HEK293 (cell line): ENCODE results near the gene PCBP3.

Source experiments
- CTCF ChIA-PET: fragments of 350-600 bp; formaldehyde crosslinking; extraction: SDS; loops from one replicate; lab custom pipeline; 2021; ENCODE audit warnings: antibody characterized with exemption; lab: Yijun Ruan, JAX
- POLR2A ChIA-PET: fragments of 300-600 bp; formaldehyde crosslinking; extraction: SDS; loops from one replicate; lab custom pipeline; 2020; ENCODE audit warnings: antibody characterized with exemption, inconsistent platforms; lab: Yijun Ruan, JAX
- H3K27ac ChIP-seq: fragments of 200-500 bp; sonication (Bioruptor generic); 2 replicates; pipeline ENCODE4 v1.5.1; 2014; ENCODE audit warnings: low read depth, low read length, control low read depth, inconsistent platforms; ENCODE audit errors: extremely low read depth
- H3K36me3 ChIP-seq, 2 experiments: fragments of 200-500 bp in 1 of 2; sonication (Bioruptor generic) in 1 of 2; 1 replicate in 1 of 2; 2 replicates in 1 of 2; pipeline ENCODE4 v1.5.1; 2014 to 2017; ENCODE audit warnings: inconsistent platforms in 2 of 2, low read length in 2 of 2; ENCODE audit not compliant: control insufficient read depth in 2 of 2, insufficient read depth in 1 of 2
- H3K4me1 ChIP-seq: fragments of 200-500 bp; sonication (Bioruptor generic); 2 replicates; pipeline ENCODE4 v1.5.1; 2014; ENCODE audit warnings: mild to moderate bottlenecking, low read length, inconsistent platforms; ENCODE audit not compliant: control insufficient read depth, insufficient read depth
- H3K4me3 ChIP-seq: 2 replicates; pipeline ENCODE4 v1.5.1; 2011; ENCODE audit warnings: low read depth, mild to moderate bottlenecking, control low read depth, low read length, moderate library complexity
- H3K9me3 ChIP-seq: fragments of 200-500 bp; sonication (Bioruptor generic); 2 replicates; pipeline ENCODE4 v1.5.1; 2014; ENCODE audit warnings: low read depth, low read length, inconsistent platforms; ENCODE audit not compliant: control insufficient read depth, insufficient read depth
- CTCF ChIP-seq: fragments of 450-650 bp; formaldehyde crosslinking; IDR thresholded peaks from 2 replicates; pipeline ENCODE4 v1.5.1; 2016; ENCODE audit warnings: missing biosample characterization, missing genetic modification characterization
- GLIS1 ChIP-seq: fragments of 450-650 bp; formaldehyde crosslinking; IDR thresholded peaks from 2 replicates; pipeline ENCODE4 v1.5.1; 2016; ENCODE audit warnings: missing biosample characterization, missing genetic modification characterization
- GLIS2 ChIP-seq: fragments of 450-650 bp; formaldehyde crosslinking; IDR thresholded peaks from 2 replicates; pipeline ENCODE4 v1.5.1; 2016; ENCODE audit warnings: missing biosample characterization, missing genetic modification characterization
- KLF9 ChIP-seq: fragments of 450-650 bp; formaldehyde crosslinking; IDR thresholded peaks from 2 replicates; pipeline ENCODE4 v1.5.1; 2016; ENCODE audit warnings: missing biosample characterization, missing genetic modification characterization, low read depth
- OSR2 ChIP-seq: fragments of 450-650 bp; formaldehyde crosslinking; IDR thresholded peaks from 2 replicates; pipeline ENCODE4 v1.5.1; 2016; ENCODE audit warnings: missing biosample characterization, missing genetic modification characterization
- PATZ1 ChIP-seq: fragments of 450-650 bp; formaldehyde crosslinking; IDR thresholded peaks from 2 replicates; pipeline ENCODE4 v1.5.1; 2016; ENCODE audit warnings: missing biosample characterization, missing genetic modification characterization
- SALL2 ChIP-seq: fragments of 450-650 bp; formaldehyde crosslinking; IDR thresholded peaks from 2 replicates; pipeline ENCODE4 v1.5.0; 2017; ENCODE audit warnings: missing biosample characterization, mild to moderate bottlenecking, missing genetic modification characterization, borderline replicate concordance
- ZBTB10 ChIP-seq: fragments of 450-650 bp; formaldehyde crosslinking; IDR thresholded peaks from 2 replicates; pipeline ENCODE4 v1.5.1; 2016; ENCODE audit warnings: missing biosample characterization, missing genetic modification characterization
- ZBTB21 ChIP-seq: fragments of 450-650 bp; formaldehyde crosslinking; IDR thresholded peaks from 2 replicates; pipeline ENCODE4 v1.5.1; 2017; ENCODE audit warnings: missing biosample characterization, missing genetic modification characterization
- ZNF169 ChIP-seq: fragments of 450-650 bp; formaldehyde crosslinking; IDR thresholded peaks from 2 replicates; pipeline ENCODE4 v1.5.1; 2016; ENCODE audit warnings: missing biosample characterization, missing genetic modification characterization
- ZNF174 ChIP-seq: fragments of 450-650 bp; formaldehyde crosslinking; IDR thresholded peaks from 2 replicates; pipeline ENCODE4 v1.5.0; 2017; ENCODE audit warnings: missing biosample characterization, mild to moderate bottlenecking, missing genetic modification characterization
- ZNF423 ChIP-seq: fragments of 450-650 bp; formaldehyde crosslinking; IDR thresholded peaks from 2 replicates; pipeline ENCODE4 v1.5.1; 2016; ENCODE audit warnings: missing biosample characterization, missing genetic modification characterization
- ZNF449 ChIP-seq: fragments of 450-650 bp; formaldehyde crosslinking; IDR thresholded peaks from 2 replicates; pipeline ENCODE4 v1.5.1; 2017; ENCODE audit warnings: missing biosample characterization, mild to moderate bottlenecking, missing genetic modification characterization, moderate library complexity
- ZNF488 ChIP-seq: fragments of 450-650 bp; formaldehyde crosslinking; IDR thresholded peaks from 2 replicates; pipeline ENCODE4 v1.5.1; 2016; ENCODE audit warnings: missing biosample characterization, missing genetic modification characterization
- ZNF596 ChIP-seq: fragments of 450-650 bp; IDR thresholded peaks from 2 replicates; pipeline ENCODE4 v1.5.0; 2018; ENCODE audit warnings: missing biosample characterization, mild to moderate bottlenecking, missing genetic modification characterization, moderate library complexity
- ZNF623 ChIP-seq: fragments of 450-650 bp; formaldehyde crosslinking; IDR thresholded peaks from 2 replicates; pipeline ENCODE4 v1.5.1; 2016; ENCODE audit warnings: missing biosample characterization, missing genetic modification characterization
- ZNF704 ChIP-seq: fragments of 450-650 bp; formaldehyde crosslinking; IDR thresholded peaks from 2 replicates; pipeline ENCODE4 v1.5.1; 2016; ENCODE audit warnings: missing biosample characterization, missing genetic modification characterization
- ZSCAN30 ChIP-seq: fragments of 450-650 bp; IDR thresholded peaks from 2 replicates; pipeline ENCODE4 v1.5.1; 2018; ENCODE audit warnings: missing biosample characterization, mild to moderate bottlenecking, missing genetic modification characterization, moderate library complexity

The PCBP3 gene

GRCh38 chr21:45970674-45971615 is 327.4 kb downstream of the PCBP3 start (continued):
- TF ChIP-seq KLF9 (tag by site-specific recombination) (no peak), ZNF596 (tag by site-specific recombination) (no peak), ZBTB21 (tag by site-specific recombination) (no peak), ZNF704 (no peak), ZNF488 (no peak), ZNF174 (tag by site-specific recombination) (no peak), CTCF (tag by site-specific recombination) (peak; percentile 92), ZBTB10 (tag by site-specific recombination) (peak; percentile 69), ZNF169 (tag by site-specific recombination) (no peak), ZNF623 (tag by site-specific recombination) (no peak), ZNF423 (tag by site-specific recombination) (0 out of 2 replicates have a peak, but pooled peaks have one; percentile 15), SALL2 (tag by site-specific recombination) (no peak), ZSCAN30 (tag by site-specific recombination) (no peak), OSR2 (tag by site-specific recombination) (no peak), GLIS1 (tag by site-specific recombination) (peak; percentile 61)
- TF ChIP-seq, all 188 proteins: peak for 19

GRCh38 chr21:45971616-45972352 is 328.3 kb downstream of the PCBP3 start:
- Histone ChIP-seq H3K36me3 (no peaks in the 10 kb centered on the region), H3K27ac (no peak overlapping the region), H3K4me3 (no peak overlapping the region)
- TF ChIP-seq ZNF449 = no peak
- 0 out of 2 replicates have a peak, but pooled peaks have one; percentile 23 for TF ChIP-seq GLIS2
- 0 out of 2 replicates have a peak, but pooled peaks have one; percentile 12 for TF ChIP-seq PATZ1 (tag by site-specific recombination)
- TF ChIP-seq, all 188 proteins: peak for 2
- ChIA-PET POLR2A (no interaction called here), CTCF (interaction anchor here (0.5 to 3.2 kb wide), 10 partner anchors 8 to 365 kb away, joined by 3 to 22 read pairs (median 3); partner anchors contain the start of genes COL6A2, MCM3AP and YBEY)
- Histone ChIP-seq H3K4me1 (peaks cover 23% of the 10 kb centered on the region), H3K9me3 (no peaks in the 10 kb centered on the region)
